Suprapubic skin (tissue), 4 donors: ENCODE measurements around the gene LENG8.

ENCODE experiments used
- CTCF ChIP-seq, 2 donors: fragments of 200-600 bp in 1 of 2; fragments of 450-650 bp in 1 of 2; sonication (generic) in 1 of 2; IDR thresholded peaks; one replicate each; pipeline ENCODE4 v1.5.1; 2016 to 2019; ENCODE audit warnings: antibody characterized with exemption in 2 of 2, mild to moderate bottlenecking in 1 of 2, moderate library complexity in 1 of 2
- EP300 ChIP-seq: sonication (generic); formaldehyde crosslinking; IDR thresholded peaks from one replicate; pipeline ENCODE4 v1.6.1; 2017; ENCODE audit warnings: antibody characterized with exemption
- POLR2A ChIP-seq, 2 donors: fragments of 450-650 bp; IDR thresholded peaks; one replicate each; pipeline ENCODE4 v1.6.1; 2017; ENCODE audit warnings: antibody characterized with exemption in 2 of 2, mild to moderate bottlenecking in 2 of 2, moderate library complexity in 2 of 2
- POLR2AphosphoS5 ChIP-seq, 3 donors: sonication (generic); formaldehyde crosslinking; IDR thresholded peaks; one replicate each; pipeline ENCODE4 v1.6.1; 2017; ENCODE audit warnings: antibody characterized with exemption in 3 of 3

- TF ChIP-seq POLR2A (IDR thresholded peaks at IDR 0.05) (no peak), CTCF (IDR thresholded peaks at IDR 0.05) (no peak), POLR2AphosphoS5 (IDR thresholded peaks at IDR 0.05) (no peak), EP300 (no peak)
Observed at GRCh38 chr19:54464044-54464629, 15.1 kb downstream of the LENG8 start.
